ENCODE results near the gene POGLUT3. TPM values are rescaled to one million over a fixed set of nuclear protein-coding genes. Genes with fewer than 3 reads are reported as not detected.
A peak's percentile ranks its signal among the peaks of the same experiment; 100 is the strongest.

Gene POGLUT3
- total and polyA plus RNA-seq, 9 of the 15 experiments (the other 6 are each of a cell fraction or from before 2014, with no cell fraction given), result 4.6 to 29.7 (median 17.8) TPM

DNA sequence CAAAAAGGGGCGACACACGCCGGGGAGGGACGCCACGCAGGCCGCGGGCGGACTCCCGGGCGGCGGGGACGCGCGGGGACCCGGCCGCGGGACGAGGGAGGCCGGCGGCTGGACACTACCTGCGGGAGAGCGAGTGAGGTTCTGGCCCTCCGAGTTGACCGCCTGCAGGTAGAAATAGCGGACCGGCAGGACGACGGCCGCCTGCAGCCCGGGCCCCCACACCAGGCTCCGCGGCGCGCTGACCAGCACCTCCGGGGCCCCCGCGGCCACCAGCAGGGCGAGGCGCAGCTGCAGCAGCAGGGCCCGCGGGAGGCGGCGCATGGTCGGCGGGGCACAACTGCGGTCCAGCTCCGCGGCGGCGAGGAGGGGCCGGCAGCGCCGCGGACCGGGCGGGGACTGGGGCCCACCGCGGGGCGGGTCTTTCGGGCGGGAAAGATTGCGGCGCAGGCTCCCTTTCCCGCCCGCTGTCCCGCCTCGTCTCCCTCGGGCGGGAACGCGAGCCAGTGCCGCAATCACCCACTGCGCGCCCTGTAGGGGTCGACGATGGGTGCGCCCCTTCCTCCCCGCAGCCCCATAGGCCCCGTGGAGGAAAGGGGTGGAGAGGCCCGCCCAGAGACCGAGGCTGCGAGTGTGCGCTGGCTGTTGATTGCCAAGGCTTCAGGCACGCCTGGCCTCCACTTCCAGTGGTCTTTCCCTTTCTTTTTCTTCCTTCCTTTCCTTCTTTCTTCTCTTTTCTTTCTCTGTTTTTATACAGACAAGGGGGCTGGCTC lies at the start of gene POGLUT3 (continued):
- TF ChIP-seq, protein P1, sequence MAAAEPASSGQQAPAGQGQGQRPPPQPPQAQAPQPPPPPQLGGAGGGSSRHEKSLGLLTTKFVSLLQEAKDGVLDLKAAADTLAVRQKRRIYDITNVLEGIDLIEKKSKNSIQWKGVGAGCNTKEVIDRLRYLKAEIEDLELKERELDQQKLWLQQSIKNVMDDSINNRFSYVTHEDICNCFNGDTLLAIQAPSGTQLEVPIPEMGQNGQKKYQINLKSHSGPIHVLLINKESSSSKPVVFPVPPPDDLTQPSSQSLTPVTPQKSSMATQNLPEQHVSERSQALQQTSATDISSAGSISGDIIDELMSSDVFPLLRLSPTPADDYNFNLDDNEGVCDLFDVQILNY (CRISPR knock-in tag; IDR thresholded peaks at IDR 0.05), result peak; percentile 96
- TF ChIP-seq NR1H2 (CRISPR knock-in tag; IDR thresholded peaks at IDR 0.05), result peak; percentile 94
- TF ChIP-seq, protein P2, sequence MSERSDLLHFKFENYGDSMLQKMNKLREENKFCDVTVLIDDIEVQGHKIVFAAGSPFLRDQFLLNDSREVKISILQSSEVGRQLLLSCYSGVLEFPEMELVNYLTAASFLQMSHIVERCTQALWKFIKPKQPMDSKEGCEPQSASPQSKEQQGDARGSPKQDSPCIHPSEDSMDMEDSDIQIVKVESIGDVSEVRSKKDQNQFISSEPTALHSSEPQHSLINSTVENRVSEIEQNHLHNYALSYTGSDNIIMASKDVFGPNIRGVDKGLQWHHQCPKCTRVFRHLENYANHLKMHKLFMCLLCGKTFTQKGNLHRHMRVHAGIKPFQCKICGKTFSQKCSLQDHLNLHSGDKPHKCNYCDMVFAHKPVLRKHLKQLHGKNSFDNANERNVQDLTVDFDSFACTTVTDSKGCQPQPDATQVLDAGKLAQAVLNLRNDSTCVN (CRISPR knock-in tag; IDR thresholded peaks at IDR 0.05), result no peak
- TF ChIP-seq, protein P3, sequence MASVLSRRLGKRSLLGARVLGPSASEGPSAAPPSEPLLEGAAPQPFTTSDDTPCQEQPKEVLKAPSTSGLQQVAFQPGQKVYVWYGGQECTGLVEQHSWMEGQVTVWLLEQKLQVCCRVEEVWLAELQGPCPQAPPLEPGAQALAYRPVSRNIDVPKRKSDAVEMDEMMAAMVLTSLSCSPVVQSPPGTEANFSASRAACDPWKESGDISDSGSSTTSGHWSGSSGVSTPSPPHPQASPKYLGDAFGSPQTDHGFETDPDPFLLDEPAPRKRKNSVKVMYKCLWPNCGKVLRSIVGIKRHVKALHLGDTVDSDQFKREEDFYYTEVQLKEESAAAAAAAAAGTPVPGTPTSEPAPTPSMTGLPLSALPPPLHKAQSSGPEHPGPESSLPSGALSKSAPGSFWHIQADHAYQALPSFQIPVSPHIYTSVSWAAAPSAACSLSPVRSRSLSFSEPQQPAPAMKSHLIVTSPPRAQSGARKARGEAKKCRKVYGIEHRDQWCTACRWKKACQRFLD (CRISPR knock-in tag; IDR thresholded peaks at IDR 0.05), result 0 out of 2 replicates have a peak, but pooled peaks have one; percentile 26
- TF ChIP-seq CREBBP (IDR thresholded peaks at IDR 0.05; ENCODE audit: low read depth, low read length), result no peak
- TF ChIP-seq, protein P4, sequence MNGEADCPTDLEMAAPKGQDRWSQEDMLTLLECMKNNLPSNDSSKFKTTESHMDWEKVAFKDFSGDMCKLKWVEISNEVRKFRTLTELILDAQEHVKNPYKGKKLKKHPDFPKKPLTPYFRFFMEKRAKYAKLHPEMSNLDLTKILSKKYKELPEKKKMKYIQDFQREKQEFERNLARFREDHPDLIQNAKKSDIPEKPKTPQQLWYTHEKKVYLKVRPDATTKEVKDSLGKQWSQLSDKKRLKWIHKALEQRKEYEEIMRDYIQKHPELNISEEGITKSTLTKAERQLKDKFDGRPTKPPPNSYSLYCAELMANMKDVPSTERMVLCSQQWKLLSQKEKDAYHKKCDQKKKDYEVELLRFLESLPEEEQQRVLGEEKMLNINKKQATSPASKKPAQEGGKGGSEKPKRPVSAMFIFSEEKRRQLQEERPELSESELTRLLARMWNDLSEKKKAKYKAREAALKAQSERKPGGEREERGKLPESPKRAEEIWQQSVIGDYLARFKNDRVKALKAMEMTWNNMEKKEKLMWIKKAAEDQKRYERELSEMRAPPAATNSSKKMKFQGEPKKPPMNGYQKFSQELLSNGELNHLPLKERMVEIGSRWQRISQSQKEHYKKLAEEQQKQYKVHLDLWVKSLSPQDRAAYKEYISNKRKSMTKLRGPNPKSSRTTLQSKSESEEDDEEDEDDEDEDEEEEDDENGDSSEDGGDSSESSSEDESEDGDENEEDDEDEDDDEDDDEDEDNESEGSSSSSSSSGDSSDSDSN (IDR thresholded peaks at IDR 0.05; ENCODE audit: borderline replicate concordance in 1 of 2, low read depth in 2 of 2, low read length in 2 of 2), result peak; percentile 71 to 95; a peak in 2 of 4 replicates
- TF ChIP-seq, protein P5, sequence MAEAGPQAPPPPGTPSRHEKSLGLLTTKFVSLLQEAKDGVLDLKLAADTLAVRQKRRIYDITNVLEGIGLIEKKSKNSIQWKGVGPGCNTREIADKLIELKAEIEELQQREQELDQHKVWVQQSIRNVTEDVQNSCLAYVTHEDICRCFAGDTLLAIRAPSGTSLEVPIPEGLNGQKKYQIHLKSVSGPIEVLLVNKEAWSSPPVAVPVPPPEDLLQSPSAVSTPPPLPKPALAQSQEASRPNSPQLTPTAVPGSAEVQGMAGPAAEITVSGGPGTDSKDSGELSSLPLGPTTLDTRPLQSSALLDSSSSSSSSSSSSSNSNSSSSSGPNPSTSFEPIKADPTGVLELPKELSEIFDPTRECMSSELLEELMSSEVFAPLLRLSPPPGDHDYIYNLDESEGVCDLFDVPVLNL (CRISPR knock-in tag; IDR thresholded peaks at IDR 0.05; ENCODE audit: low read depth), result peak; percentile 74; the same call in 1 of the 2 replicates
- 0 out of 2 replicates have a peak, but pooled peaks have one; percentile 85 for TF ChIP-seq ZNF217 (CRISPR knock-in tag; IDR thresholded peaks at IDR 0.05)
- TF ChIP-seq EP400 (IDR thresholded peaks at IDR 0.05), result peak; percentile 5
- TF ChIP-seq ARID1B (IDR thresholded peaks at IDR 0.05), result peak; percentile 45; the same call in 1 of the 2 replicates
- no peak for TF ChIP-seq ZNF586 (CRISPR knock-in tag; conservative IDR thresholded peaks at IDR 0.05)
- no peak; the same call in 1 of the 2 replicates for TF ChIP-seq ZBTB17 (CRISPR knock-in tag; IDR thresholded peaks at IDR 0.05)
- peak; percentile 37 for TF ChIP-seq TBP (optimal IDR thresholded peaks at IDR 0.05; ENCODE audit: low read depth, low read length)
- TF ChIP-seq RBBP5 (IDR thresholded peaks at IDR 0.05; ENCODE audit: borderline replicate concordance, insufficient read depth, low read length, poor library complexity, severe bottlenecking), result peak; percentile 48
- TF ChIP-seq PCBP2 (IDR thresholded peaks at IDR 0.05; ENCODE audit: low read depth, low read length, poor library complexity, severe bottlenecking), result no peak
- TF ChIP-seq BRD9 (IDR thresholded peaks at IDR 0.05; ENCODE audit: low read depth, partially characterized antibody), result peak; percentile 52
- TF ChIP-seq ZNF785 (CRISPR knock-in tag; IDR thresholded peaks at IDR 0.05), result no peak
- TF ChIP-seq SIN3A (IDR thresholded peaks at IDR 0.05; ENCODE audit: borderline replicate concordance in 2 of 2, control insufficient read depth in 1 of 2, low read depth in 2 of 2, low read length in 2 of 2), result peak in 1 of 2 experiments; percentile 16; a peak in 2 of 4 replicates

All from K562 (cell line).